Germinal center (tissue), 1 donor: ENCODE results near the gene SLC16A5.

ENCODE experiments used
- DNase-seq: peaks from one replicate; pipeline ENCODE4 v3.0.0; 2012; ENCODE audit warnings: mixed read lengths, low spot score

The SLC16A5 gene

DNA sequence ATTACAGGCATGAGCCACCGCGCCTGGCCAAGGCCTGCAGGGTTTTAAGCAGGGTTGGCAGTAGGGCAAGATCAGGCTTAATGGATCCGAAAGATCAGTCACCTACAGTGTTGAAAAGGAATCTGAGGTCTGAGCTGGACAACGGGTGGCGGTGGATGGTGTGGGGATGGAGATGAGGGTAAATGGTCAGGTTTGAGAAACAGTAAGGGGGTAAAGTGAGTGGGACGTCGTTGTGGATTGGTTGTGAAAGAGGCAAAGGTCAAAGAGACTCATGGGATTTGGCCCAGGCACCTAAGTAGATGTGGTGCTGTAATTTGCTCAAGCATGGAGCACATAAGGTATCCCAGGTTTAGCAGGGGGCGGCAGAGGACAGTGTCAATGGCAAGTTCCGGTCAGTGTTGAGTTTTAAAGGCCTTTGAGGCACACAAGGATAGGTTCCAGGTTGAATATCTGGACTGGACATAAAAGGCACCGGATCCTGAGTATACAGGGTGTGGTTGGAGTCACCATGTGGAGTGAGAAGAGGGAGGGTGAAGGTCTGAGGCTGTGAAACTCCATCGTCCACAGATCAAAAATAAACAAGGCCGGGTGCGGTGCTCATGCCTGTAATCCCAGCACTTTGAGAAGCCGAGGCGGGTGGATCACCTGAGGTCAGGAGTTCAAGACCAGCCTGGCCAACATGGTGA lies 1.1 kb upstream of the SLC16A5 start:
- DNase-seq, result no peak

DNA sequence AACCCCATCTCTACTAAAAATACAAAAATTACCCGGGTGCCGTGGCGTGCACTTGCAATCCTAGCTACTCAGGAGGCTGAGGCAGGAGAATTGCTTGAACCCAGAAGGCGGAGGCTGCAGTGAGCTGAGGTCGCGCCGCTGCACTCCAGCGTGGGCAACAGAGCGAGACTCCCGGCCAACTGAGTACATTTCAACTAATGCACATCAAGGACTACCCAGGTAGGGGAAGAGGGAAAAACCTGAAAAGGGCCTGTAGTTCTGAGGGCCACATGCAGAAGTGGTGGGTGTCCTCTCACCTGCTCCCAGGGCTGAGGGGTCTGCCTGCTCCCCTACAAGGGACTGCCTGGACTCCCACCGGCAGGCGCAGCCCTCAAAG lies 584 bp upstream of the SLC16A5 start:
- DNase-seq, result no peak

DNA sequence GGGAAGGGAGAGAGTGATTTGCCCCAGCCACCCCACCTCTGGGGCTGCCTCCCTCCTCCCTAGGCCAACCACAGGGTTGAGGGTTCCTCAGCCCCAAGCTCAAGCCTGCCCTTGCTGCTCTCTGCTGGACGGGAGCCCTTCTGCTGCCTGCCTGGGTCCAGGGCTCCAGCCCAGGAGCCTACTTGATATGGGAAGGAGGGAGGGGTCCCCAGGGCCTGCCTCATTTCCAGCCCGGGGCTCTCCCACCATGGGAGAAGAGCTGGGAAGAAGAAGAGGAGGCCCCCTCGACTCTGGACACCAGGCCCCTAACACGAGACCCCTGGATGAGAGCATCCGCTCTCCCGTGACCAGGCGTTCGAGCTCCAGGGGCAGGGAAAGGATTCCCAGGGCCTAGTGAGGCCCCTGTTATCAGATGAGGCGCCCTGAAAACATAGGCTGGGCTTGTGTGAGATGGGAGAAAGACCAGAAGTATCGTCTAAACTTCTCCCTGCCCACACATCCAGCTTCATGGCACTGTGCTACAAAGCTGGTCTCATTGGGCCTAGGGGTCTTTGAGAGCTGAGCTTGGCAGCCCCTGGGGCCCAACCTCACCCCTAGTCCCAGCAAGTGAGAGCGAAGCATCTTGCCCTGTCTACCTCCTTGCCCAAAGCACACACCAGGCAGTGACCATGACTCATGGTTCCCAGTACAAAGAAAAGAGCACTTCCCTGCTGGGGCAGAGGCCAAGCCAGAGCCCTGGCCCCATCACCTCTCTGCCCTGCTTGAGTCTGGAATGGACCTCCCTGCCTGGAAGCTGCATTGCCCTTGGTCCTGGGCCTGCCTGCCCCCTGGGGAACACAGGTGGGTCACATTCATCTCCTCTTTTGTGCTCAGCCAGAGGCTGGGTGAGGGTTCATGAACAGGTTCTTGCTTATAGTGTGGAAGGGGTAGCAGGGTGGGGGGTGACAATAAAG lies 987 bp downstream of the SLC16A5 start:
- DNase-seq, result no peak

DNA sequence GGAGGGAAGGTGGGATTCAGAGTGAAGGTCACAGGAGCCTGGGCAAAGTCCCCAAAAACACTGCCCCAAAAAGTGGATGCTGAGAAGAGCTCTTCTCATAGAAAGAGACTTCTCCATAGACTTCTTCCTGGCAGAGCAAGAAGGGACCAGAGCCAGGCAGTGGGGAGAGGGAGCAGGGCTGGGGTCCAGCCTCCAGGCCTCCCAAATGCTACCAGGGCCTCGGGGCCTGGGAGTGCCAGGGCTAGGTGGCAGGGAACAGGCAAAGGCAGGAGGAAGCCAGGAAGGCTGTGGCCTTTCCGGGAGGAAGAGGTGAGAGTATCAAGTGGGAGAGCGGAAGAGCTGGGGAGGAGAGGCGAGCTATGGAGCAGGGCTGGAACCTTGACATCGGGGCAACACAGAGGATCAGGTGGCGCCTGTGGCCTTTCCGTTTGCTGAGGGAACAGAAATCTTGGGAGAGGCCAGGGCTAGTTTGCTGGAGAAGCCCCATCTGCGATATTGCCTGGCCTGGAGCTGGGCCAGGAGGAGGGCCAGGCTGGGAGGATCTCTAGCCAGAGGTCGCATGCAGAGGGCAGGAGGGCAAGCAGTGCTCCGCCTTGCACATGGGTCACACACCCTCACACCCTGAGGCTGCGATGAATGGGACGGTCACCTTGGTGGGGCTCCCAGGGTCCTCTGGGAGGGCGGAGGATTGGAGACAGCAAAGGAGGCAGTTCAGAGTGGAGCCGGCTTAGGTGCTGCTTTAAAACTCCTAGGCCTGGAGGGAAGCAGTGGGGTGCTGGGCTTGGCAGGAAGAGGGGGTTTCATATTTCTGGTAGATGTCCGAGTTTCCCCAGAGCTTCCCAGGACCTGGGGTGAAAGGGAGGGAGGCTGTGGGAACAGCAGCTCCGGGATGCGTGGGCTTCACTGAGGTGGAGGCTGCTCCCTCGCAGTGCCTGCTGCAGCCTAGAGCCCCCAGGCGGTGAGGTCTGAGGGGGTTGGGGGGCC lies 3.4 kb downstream of the SLC16A5 start:
- DNase-seq, result no peak

DNA sequence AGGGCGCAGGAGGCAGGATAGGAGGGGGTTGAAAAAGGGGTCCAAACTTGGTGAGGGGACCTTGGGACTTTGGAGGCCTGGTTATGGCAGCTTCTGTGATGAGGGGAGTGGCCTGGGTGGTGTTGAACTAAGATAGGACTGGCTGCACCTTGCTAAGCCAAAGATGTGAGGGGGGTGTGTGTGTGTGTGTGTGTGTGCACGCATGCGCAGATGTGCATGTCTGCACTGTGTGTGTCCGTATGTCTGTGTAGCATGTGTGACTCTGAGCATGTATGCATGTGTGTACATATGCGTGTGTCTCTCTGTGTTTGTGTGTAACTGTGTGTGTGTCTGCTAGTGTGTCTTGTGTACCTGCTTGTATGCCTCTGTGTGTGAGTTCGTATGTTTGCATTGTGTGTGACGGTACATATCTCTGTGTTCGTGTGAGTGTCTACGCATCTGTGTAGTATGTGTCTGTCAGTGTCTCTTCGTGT lies 4.1 kb downstream of the SLC16A5 start:
- no peak for DNase-seq

DNA sequence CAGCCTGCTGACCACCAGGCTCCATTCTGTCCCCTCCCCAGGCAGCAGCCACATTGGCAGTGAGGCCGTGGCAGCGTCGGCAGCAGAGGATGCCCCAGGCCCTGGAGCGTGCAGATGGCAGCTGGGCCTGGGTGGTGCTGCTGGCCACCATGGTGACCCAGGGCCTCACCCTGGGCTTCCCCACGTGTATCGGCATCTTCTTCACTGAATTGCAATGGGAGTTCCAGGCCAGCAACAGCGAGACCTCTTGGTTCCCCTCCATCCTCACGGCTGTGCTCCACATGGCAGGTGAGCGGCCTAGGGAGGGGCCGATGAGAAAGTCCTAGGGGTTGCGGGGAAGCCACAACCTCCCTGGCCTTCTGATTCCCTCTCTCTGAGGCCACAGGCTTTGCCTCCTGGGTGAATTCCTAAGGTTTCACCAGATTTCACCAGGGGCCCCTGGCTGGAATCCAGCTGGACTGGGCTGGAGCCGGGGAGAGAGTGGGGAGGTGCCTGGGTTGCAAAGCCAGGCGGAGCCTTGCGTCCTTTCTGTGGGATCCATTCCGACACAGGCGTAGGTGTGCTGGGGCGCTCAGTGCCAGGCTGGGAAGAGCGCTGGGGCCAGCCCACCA lies 5.9 kb downstream of the SLC16A5 start:
- no peak for DNase-seq

DNA sequence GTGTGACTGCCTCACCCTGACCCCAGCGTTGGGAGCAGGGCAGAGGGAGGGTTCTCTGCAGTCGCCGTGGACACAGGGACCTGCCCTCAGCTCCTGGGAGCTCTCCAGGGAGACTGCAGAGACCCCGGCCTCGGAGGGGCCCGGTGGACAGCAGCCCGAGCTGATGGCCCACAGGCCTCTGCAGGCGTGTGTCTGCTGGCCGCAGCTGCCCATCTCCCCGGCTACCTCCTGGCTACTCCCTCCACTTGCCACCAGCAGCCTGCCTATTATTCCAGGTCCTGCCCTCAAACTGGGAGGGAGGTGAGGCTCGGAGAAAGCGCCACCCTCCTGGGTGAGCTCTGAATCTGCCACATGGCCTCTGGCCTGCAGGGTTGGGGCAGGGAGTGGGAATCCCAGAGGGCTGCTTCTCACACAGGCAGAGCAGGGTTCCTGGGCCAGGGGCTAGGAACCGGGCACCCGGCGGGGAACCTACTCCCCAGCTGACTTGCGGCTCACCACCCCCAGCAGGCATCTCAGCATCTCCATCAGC lies 7.2 kb downstream of the SLC16A5 start:
- no peak for DNase-seq

DNA sequence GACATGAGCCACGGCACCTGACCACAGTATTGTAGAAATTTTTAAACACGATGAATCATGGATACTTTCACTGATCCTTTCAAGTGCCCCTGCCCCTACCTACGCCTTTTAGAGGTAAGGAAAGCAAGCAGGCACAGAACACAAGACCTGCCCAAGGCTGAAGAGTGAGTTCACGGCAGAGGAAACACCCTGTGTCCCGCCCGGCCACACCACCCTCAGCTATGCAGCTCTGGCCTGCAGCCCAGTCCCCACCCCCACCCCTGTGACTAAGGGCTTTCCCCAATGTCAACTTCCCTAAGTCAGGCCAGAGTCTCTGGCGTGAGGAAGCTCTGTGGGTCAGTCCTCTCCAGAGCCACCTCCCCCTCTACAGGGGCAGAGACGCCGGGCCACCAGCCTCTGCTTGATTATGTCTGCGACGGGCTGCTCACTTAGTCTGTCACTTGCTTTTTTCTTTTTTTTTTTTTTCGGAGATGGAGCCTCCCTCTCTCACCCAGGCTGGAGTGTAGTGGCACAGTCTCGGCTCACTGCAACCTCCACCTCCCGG lies 8.4 kb downstream of the SLC16A5 start:
- DNase-seq, result no peak

DNA sequence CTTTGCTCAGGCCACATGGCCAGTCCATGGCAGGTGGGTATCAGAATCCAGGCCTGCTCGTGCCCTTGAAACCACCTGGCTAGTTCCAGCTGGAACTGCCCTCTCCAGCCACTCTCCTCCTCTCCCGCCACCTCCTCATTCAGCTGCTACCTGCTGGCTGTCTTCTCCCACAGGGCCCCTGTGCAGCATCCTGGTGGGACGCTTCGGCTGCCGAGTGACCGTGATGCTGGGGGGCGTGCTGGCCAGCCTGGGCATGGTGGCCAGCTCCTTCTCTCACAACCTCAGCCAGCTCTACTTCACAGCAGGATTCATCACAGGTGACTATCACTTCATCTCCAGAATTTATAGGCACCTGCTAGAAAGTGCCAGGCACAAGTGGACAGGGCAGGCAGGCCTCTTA lies 10.1 kb downstream of the SLC16A5 start:
- no peak for DNase-seq

DNA sequence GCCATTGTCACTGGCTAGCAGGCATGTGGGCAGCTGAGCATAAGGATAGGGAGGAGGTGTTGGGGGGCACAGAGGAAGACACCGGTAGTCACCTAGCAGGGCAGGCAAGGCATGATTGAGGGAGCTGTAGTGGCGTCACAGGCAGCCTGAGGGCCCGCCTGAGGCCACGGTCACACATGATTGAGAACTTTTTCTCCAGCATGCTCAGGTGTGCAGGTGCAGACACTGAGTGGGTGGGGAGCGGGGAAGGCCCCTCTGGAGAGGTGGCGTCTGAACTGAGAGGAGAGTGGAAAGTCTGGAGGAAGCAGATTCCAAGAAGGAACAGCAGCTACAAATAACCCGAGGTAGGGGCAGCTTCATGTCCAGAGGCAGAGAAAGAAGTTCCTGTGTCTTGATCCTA lies 11.1 kb downstream of the SLC16A5 start:
- no peak for DNase-seq

DNA sequence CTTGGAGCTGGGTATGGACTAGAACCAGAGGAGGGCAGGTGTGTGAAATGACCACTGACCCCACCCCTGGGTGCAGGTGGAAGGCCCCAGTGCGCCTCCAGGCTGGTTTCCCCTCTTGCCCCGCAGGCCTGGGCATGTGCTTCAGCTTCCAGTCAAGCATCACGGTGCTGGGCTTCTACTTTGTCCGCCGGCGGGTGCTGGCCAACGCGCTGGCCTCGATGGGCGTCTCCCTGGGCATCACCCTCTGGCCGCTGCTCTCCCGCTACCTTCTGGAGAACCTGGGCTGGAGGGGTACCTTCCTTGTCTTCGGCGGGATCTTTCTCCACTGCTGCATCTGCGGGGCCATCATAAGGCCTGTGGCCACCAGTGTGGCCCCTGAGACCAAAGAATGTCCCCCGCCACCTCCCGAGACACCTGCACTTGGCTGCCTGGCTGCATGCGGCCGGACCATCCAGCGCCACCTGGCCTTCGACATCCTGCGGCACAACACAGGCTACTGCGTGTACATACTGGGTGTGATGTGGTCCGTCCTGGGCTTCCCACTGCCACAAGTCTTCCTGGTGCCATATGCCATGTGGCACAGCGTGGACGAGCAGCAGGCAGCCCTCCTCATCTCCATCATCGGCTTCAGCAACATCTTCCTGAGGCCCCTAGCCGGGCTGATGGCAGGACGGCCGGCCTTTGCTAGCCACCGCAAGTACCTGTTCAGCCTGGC lies 12.3 kb downstream of the SLC16A5 start:
- DNase-seq, result no peak

DNA sequence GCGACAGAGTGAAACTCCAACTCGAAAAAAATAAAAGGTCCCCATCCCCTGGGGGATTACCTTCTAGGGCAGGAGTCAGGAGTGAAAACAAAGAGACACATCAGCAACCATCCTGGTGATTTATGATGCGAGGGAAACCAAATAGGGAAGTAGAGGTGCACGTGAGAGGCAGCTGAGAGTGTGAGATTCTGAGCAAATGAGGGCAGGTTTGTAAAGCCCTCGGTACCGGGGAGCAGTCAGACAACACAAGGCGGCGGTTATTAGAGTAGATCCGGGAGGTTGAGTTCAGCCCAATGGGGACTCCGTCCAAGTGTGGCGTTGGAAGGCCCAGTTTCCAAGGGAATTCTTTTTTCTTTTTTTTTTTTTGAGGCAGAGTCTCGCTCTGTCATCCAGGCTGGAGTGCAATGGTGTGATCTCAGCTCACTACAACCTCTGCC lies 14.6 kb downstream of the SLC16A5 start:
- peak; percentile 70 for DNase-seq

DNA sequence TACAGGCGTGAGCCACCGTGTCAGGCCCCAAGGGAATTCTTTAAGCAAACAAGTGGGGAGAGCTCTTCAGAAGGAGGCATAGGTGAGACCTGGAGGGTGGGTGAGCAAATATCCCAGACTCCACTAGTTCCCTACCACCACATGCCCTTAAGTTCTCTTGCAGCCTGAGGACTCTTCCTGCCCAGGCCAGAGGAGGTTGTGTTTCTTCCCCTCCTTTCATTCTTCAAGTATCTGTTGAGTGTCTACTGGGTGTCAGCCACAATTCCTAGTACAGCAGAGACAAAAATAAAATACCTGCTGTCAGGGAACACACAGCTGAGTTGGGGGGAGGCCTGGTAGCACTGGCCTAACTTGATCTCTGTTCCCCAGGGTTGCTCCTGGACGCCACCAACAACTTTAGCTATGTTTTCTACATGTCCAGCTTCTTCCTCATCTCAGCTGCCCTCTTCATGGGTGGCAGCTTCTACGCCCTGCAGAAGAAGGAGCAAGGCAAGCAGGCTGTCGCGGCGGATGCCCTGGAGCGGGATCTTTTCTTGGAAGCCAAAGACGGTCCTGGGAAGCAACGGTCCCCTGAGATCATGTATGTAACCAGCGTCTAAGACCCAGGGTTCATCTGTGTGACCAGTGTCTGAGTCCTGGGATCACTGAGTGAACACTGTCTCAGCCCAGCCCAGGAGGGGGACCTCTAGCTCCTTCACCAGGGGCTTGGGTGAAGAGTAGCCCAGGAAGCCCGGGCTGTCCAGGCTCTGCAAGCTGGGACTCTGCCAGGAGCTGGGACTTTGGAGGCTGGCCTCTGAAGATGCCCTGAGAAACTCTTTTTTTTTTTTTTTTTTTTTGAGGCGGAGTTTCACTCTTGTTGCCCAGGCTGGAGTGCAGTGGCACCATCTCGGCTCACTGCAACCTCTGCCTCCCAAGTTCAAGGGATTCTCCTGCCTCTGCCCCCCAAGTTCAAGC lies 16.1 kb downstream of the SLC16A5 start:
- no peak for DNase-seq

DNA sequence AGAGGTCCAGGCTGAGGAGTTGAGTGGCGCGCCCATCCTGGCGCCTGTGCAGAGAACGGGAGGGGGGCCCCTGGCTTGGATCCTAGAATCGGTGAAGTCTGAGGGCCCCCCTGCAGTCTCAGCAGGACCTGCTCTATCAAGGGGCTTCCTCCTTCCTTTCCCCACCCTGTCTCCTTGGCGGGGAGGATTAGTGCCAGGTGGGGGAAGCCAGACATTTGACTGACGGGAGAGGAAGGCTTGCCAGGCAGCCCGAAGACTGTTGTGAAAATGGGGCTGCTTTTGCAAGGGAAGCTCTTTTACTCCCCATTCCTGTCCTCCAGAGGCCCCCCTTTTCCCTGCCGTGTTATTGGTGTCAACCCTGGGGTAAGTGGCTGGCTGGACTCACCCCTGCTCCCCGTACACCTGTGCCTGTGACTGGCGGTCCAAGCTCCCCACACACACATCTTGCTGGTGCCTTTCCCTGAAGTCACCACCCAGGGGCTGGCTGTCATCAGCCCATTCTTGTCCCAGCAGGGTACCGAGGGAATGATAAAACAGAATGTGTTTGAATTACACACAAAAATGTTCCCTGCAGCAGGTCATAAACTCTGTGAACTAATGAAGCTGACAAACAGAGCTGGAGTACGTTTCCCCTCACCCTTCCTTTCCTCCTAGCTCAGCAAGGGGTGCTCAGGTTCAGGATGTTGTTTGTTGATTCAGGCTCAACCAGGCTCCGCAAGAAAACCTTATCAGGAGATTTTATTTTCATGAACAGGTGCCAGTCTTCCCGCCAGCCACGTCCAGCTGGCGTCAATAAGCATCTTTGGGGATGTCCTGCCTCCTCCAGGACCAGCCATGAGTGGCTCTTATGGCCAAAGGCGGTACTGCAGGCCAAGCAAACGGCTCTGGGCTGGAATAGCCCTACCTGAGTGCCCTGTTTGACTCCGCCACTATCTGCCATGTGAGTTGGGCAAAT lies 17.6 kb downstream of the SLC16A5 start:
- peak; percentile 60 for DNase-seq

DNA sequence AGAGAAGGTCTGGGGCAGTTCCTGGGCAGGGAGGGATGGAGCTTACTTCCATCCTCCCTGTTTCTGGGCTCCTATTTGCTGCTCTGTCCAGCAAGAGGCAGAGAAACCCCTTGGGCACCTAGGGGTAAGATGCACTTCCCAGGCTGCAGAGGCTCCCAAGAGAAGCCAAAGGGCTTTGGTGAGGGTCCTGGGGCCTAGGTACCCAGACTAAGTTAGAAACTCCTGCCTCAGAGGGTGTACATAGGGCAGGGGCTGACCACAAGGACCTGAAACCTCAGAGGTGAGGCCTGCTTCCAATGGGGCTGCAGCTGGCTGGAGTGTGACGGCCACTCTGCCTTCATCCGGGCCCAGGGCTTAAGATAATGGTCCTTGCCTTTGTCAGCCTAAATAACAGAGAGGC lies 20.4 kb downstream of the SLC16A5 start:
- no peak for DNase-seq

DNA sequence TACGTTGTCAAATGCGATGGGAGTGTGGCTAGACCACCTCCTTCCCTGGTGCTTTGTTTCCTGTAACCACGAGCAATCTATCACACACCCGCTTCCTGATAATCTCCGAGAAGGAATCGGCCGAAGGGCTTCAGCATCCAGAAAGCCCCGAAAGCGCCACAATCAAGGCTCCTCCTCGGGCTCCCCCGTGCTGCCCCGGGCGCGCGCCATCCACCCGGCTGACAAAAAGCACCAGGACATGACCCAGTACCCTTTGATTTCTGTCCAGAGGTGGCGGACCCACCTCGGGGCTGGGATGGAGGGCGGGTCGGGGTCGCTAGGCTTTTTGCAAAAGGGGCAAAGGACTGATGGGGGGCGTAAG lies 21.3 kb downstream of the SLC16A5 start:
- peak; percentile 30 for DNase-seq

DNA sequence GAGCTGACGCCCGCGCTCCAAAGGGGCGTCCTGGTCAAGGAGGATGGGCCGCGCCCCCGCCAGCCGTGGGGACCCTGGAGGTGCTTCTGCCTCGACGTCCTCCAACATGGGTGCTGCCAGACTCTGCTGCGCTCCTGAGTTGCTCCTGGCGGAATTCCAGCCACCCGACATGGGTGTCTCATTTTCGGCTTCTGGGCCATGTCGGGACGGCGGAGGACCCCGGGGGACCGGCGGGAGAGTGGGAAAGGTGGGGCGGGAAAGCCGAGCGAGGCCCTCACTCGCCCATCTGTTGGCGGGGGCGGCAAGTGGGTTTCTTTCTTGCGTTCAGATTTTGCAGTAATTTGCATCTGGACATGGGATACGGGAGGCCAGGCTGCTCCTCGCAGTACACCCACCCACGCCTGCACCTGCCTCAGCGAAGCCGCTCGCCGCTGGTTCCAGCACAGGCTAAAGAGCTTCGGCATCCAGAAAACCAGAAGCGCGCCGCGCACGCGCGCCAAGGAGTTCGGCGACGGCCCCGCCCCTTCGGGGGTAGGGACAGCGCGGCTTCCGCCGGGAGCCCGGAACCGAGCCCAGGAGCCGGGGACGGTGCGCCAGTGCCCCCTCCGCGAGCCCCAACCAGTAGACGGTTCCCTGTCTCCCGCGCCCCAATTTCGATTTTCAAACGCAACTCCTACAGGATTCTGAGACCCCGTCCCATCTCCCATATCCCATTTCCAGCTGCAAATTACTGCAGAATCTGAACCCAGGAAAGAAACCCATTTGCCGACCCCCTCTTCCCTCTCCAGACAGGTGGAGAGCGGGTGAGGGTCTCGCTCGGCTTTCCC lies 21.9 kb downstream of the SLC16A5 start, which contains the start of gene ARMC7:
Gene ARMC7 (plus strand): TSS at position 563 of the 827 bp plus-strand sequence. CDS start 320 bp downstream, outside the sequence.
- DNase-seq, result peak; percentile 95
